Measurements from ENCODE around the gene CNIH2. TPM values are rescaled to one million over a fixed set of nuclear protein-coding genes. Genes with fewer than 3 reads are reported as not detected.

CNIH2 gene
- total and polyA plus RNA-seq, 4 donors: 1.1 to 3.4 (median 1.5) TPM

GRCh38 chr11:66259225-66259624 is 18.8 kb upstream of the CNIH2 start:
- 97 to 99% methylated on average over 2 of the region's 2 CpGs for WGBS, 2 donors
- no peaks in the 10 kb centered on the region for H3K9me3 ChIP-seq (ENCODE audit: control insufficient read depth in 4 of 4, insufficient read depth in 3 of 4, low read length in 3 of 4)
- no peak overlapping the region for H3K27ac ChIP-seq (ENCODE audit: low read depth in 1 of 2, low read length in 1 of 2)
- peaks cover 0 to 6% (median 5%) of the 10 kb centered on the region in 5 donors for H3K4me1 ChIP-seq (ENCODE audit: control insufficient read depth in 5 of 5, insufficient read depth in 5 of 5, low read length in 5 of 5)
- H3K4me3 ChIP-seq: no peak overlapping the region
- H3K36me3 ChIP-seq (ENCODE audit: control insufficient read depth in 4 of 4, insufficient read depth in 4 of 4, low read length in 4 of 4): peaks cover 0 to 17% (median 15%) of the 10 kb centered on the region in 4 donors
- peak overlapping the region in 1 of 2 donors; percentile 20 for H3K9ac ChIP-seq (ENCODE audit: insufficient read depth in 1 of 2, low read length in 2 of 2)
- DNase-seq: no peak
- no peak for ATAC-seq (ENCODE audit: insufficient read depth, low FRiP score)
- no peak for TF ChIP-seq CTCF (IDR thresholded peaks at IDR 0.05; ENCODE audit: control extremely low read depth, extremely low read depth)
- no peaks in the 10 kb centered on the region for H3K27me3 ChIP-seq (ENCODE audit: control insufficient read depth in 3 of 3, insufficient read depth in 3 of 3, low read length in 2 of 3)

- Histone ChIP-seq H3K4me1 (ENCODE audit: control insufficient read depth in 5 of 5, insufficient read depth in 5 of 5, low read length in 5 of 5) (peaks cover 0 to 6% (median 5%) of the 10 kb centered on the region in 5 donors), H3K27ac (ENCODE audit: low read depth in 1 of 2, low read length in 1 of 2) (no peak overlapping the region), H3K4me3 (no peak overlapping the region), H3K9me3 (ENCODE audit: control insufficient read depth in 4 of 4, insufficient read depth in 3 of 4, low read length in 3 of 4) (no peaks in the 10 kb centered on the region), H3K9ac (ENCODE audit: insufficient read depth in 1 of 2, low read length in 2 of 2) (no peak overlapping the region), H3K27me3 (ENCODE audit: control insufficient read depth in 3 of 3, insufficient read depth in 3 of 3, low read length in 2 of 3) (no peaks in the 10 kb centered on the region), H3K36me3 (ENCODE audit: control insufficient read depth in 4 of 4, insufficient read depth in 4 of 4, low read length in 4 of 4) (peaks cover 0 to 24% (median 20%) of the 10 kb centered on the region in 4 donors)
- TF ChIP-seq CTCF (IDR thresholded peaks at IDR 0.05; ENCODE audit: control extremely low read depth, extremely low read depth): no peak
- 91% methylated on average over 4 of the region's 4 CpGs for WGBS, 2 donors
- no peak for ATAC-seq (ENCODE audit: insufficient read depth, low FRiP score)
- DNase-seq: no peak
Measured at GRCh38 chr11:66259956-66260355, 18.0 kb upstream of the CNIH2 start.

GRCh38 chr11:66261578-66261977 is 16.4 kb upstream of the CNIH2 start:
- peaks cover 0 to 33% (median 22%) of the 10 kb centered on the region in 4 donors for H3K36me3 ChIP-seq (ENCODE audit: control insufficient read depth in 4 of 4, insufficient read depth in 4 of 4, low read length in 4 of 4)
- DNase-seq (no peak), ATAC-seq (ENCODE audit: insufficient read depth, low FRiP score) (no peak)
- no peak overlapping the region for H3K4me3 ChIP-seq
- 95% methylated on average over 16 of the region's 16 CpGs for WGBS, 2 donors
- H3K27me3 ChIP-seq (ENCODE audit: control insufficient read depth in 3 of 3, insufficient read depth in 3 of 3, low read length in 2 of 3): no peaks in the 10 kb centered on the region
- H3K9me3 ChIP-seq (ENCODE audit: control insufficient read depth in 4 of 4, insufficient read depth in 3 of 4, low read length in 3 of 4): no peaks in the 10 kb centered on the region
- TF ChIP-seq CTCF (IDR thresholded peaks at IDR 0.05; ENCODE audit: control extremely low read depth, extremely low read depth): no peak
- no peak overlapping the region for H3K9ac ChIP-seq (ENCODE audit: insufficient read depth in 1 of 2, low read length in 2 of 2)
- peaks cover 0 to 6% (median 5%) of the 10 kb centered on the region in 5 donors for H3K4me1 ChIP-seq (ENCODE audit: control insufficient read depth in 5 of 5, insufficient read depth in 5 of 5, low read length in 5 of 5)
- no peak overlapping the region for H3K27ac ChIP-seq (ENCODE audit: low read depth in 1 of 2, low read length in 1 of 2)

DNA sequence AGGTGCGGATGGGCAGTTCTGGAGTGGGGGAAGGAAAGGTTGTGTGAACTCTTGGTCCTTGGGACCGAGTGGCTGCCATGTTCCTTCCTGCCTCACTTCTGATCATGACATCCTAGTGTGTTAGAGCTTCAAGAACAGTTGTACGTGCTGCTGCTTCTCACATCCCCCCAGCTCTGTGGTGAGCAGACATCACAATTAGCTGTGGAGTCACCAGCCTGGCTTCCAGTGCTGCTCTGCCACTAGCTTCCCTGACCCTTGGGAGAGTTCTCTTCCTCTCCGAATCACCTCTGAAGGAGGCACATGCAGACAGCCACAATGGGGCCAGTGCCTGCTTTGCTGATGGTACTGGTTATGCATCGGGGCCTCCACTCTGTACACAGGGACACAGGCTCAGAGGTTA is 15.8 kb upstream of the CNIH2 start:
- Histone ChIP-seq H3K9ac (ENCODE audit: insufficient read depth in 1 of 2, low read length in 2 of 2) (no peak overlapping the region), H3K27ac (ENCODE audit: low read depth in 1 of 2, low read length in 1 of 2) (no peak overlapping the region), H3K4me1 (ENCODE audit: control insufficient read depth in 5 of 5, insufficient read depth in 5 of 5, low read length in 5 of 5) (peaks cover 0 to 13% (median 2%) of the 10 kb centered on the region in 5 donors), H3K9me3 (ENCODE audit: control insufficient read depth in 4 of 4, insufficient read depth in 3 of 4, low read length in 3 of 4) (no peaks in the 10 kb centered on the region), H3K27me3 (ENCODE audit: control insufficient read depth in 3 of 3, insufficient read depth in 3 of 3, low read length in 2 of 3) (no peaks in the 10 kb centered on the region), H3K36me3 (ENCODE audit: control insufficient read depth in 4 of 4, insufficient read depth in 4 of 4, low read length in 4 of 4) (peaks cover 0 to 33% (median 22%) of the 10 kb centered on the region in 4 donors), H3K4me3 (no peak overlapping the region)
- ATAC-seq (ENCODE audit: insufficient read depth, low FRiP score) (no peak), DNase-seq (no peak)
- no peak for TF ChIP-seq CTCF (IDR thresholded peaks at IDR 0.05; ENCODE audit: control extremely low read depth, extremely low read depth)
- WGBS, 2 donors: 91 to 92% methylated on average over 5 of the region's 5 CpGs
